HEK293T (cell line): ENCODE data around the gene KASH5.

Source experiments
- ELF4 ChIP-seq: fragments of 450-650 bp; IDR thresholded peaks from 2 replicates; pipeline ENCODE4 v1.6.1; 2017; ENCODE audit warnings: antibody characterized with exemption
- FOXK2 ChIP-seq: fragments of 450-650 bp; IDR thresholded peaks from 2 replicates; pipeline ENCODE4 v1.6.1; 2016; ENCODE audit warnings: mild to moderate bottlenecking
- HDGF ChIP-seq: fragments of 450-650 bp; IDR thresholded peaks from 2 replicates; pipeline ENCODE4 v1.6.1; 2017; ENCODE audit warnings: antibody characterized with exemption, borderline replicate concordance
- L3MBTL2 ChIP-seq: fragments of 450-650 bp; conservative IDR thresholded peaks from 2 replicates; pipeline ENCODE4 v1.6.1; 2016; ENCODE audit warnings: mild to moderate bottlenecking
- LEF1 ChIP-seq: fragments of 450-650 bp; IDR thresholded peaks from 2 replicates; pipeline ENCODE4 v1.6.1; 2017; ENCODE audit warnings: mild to moderate bottlenecking, borderline replicate concordance
- NFRKB ChIP-seq: fragments of 450-650 bp; IDR thresholded peaks from 2 replicates; pipeline ENCODE4 v1.6.1; 2016; ENCODE audit warnings: mild to moderate bottlenecking, moderate library complexity
- SUZ12 ChIP-seq: fragments of 450-650 bp; IDR thresholded peaks from 2 replicates; pipeline ENCODE4 v1.6.1; 2016; ENCODE audit warnings: mild to moderate bottlenecking
- TARDBP ChIP-seq: fragments of 450-650 bp; IDR thresholded peaks from 2 replicates; pipeline ENCODE4 v1.6.1; 2016
- TF ChIP-seq, protein P1 (sequence below): fragments of 450-650 bp; IDR thresholded peaks from 2 replicates; pipeline ENCODE4 v1.6.1; 2016

DNA sequence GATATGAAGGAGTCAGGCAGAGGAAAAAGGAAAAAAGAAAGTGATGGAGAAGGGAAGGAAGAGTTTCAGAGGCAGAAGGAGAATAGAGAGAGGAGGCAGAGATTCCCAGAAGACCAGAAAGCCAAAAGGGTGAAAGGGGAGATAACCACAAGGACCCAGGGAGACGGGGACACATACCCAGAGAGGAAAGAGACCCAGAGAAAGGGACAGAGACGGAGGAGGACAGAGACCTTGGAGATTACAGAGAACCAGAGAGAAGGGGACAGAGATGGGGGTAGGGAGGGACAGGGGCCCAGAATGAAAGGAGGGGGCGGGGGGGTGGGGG, 33.8 kb downstream of the KASH5 start:
- TF ChIP-seq LEF1 (no peak), ELF4 (no peak), TARDBP (no peak), NFRKB (no peak), FOXK2 (no peak), HDGF (no peak), SUZ12 (no peak), L3MBTL2 (no peak)
- TF ChIP-seq, protein P1, sequence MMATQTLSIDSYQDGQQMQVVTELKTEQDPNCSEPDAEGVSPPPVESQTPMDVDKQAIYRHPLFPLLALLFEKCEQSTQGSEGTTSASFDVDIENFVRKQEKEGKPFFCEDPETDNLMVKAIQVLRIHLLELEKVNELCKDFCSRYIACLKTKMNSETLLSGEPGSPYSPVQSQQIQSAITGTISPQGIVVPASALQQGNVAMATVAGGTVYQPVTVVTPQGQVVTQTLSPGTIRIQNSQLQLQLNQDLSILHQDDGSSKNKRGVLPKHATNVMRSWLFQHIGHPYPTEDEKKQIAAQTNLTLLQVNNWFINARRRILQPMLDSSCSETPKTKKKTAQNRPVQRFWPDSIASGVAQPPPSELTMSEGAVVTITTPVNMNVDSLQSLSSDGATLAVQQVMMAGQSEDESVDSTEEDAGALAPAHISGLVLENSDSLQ, result no peak
